ENCODE data around the gene PNPLA8.
A peak's percentile ranks its signal among the peaks of the same experiment; 100 is the strongest.

DNA sequence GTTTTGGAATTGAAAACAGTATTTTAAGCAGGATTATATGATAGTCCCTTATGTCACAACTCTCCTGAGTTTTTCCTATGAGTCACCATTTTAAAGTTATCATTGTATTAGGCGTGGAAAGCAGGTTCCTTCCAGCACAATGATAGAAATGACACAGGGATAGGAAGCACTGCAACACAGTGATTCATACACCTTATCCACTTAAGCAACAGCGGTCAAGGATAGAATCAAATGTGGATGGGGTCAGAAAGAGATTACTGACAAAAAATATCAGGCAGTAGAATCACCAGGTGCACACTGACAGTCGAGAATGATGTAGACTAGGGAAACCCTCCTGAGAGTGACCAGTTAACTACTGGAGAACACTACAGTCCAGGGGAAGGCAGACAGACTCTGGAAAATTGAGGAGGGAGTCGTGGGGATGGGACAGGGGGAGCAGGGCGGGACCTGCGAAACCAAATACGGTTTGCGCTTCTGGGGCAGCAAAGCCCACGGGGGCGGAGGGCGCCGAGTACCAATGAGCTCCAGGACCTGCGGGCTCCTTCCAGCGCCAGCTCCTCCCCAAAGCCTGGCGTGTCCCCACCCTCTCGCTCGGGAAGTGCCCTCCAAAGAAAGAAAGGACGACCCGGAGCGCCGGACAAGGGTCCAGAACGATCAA, 479 bp downstream of the PNPLA8 start:
- TF ChIP-seq, protein P1, sequence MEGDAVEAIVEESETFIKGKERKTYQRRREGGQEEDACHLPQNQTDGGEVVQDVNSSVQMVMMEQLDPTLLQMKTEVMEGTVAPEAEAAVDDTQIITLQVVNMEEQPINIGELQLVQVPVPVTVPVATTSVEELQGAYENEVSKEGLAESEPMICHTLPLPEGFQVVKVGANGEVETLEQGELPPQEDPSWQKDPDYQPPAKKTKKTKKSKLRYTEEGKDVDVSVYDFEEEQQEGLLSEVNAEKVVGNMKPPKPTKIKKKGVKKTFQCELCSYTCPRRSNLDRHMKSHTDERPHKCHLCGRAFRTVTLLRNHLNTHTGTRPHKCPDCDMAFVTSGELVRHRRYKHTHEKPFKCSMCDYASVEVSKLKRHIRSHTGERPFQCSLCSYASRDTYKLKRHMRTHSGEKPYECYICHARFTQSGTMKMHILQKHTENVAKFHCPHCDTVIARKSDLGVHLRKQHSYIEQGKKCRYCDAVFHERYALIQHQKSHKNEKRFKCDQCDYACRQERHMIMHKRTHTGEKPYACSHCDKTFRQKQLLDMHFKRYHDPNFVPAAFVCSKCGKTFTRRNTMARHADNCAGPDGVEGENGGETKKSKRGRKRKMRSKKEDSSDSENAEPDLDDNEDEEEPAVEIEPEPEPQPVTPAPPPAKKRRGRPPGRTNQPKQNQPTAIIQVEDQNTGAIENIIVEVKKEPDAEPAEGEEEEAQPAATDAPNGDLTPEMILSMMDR (IDR thresholded peaks at IDR 0.05), result peak in 2 of 5 experiments; percentile 42 to 49
- TF ChIP-seq EP300 (IDR thresholded peaks at IDR 0.05) (no peak), POLR2A (IDR thresholded peaks at IDR 0.05) (no peak)

Measured in tibial nerve (tissue), 4 donors.